OCI-LY1 (cell line): ENCODE results near the gene CLTC.

Source experiments
- H2AFZ ChIP-seq: fragments of 200-600 bp; sonication (generic), shearing (Covaris generic); 2 replicates; pipeline ENCODE4 v1.6.0; 2014; ENCODE audit warnings: antibody characterized with exemption, mild to moderate bottlenecking, low read length
- H3F3A ChIP-seq: fragments of 200-600 bp; sonication (generic), shearing (Covaris generic); 2 replicates; pipeline ENCODE4 v1.6.0; 2014; ENCODE audit warnings: mild to moderate bottlenecking, antibody characterized with exemption, low read length, moderate library complexity; ENCODE audit not compliant: insufficient read depth
- H3K27ac ChIP-seq: fragments of 200-600 bp; sonication (generic); 2 replicates; pipeline ENCODE4 v1.5.1; 2014; ENCODE audit warnings: low read length, mixed run types, mild to moderate bottlenecking, low read depth; ENCODE audit not compliant: poor library complexity, severe bottlenecking
- H3K27me3 ChIP-seq: fragments of 200-600 bp; sonication (generic); 2 replicates; pipeline ENCODE4 v1.6.0; 2014; ENCODE audit warnings: antibody characterized with exemption, mild to moderate bottlenecking, low read length, moderate library complexity; ENCODE audit not compliant: insufficient read depth
- H3K36me3 ChIP-seq: fragments of 200-600 bp; sonication (generic); 2 replicates; pipeline ENCODE4 v1.6.1; 2014; ENCODE audit warnings: mild to moderate bottlenecking, antibody characterized with exemption, low read length, moderate library complexity, mixed read lengths; ENCODE audit not compliant: insufficient read depth
- H3K4me1 ChIP-seq: fragments of 200-600 bp; sonication (generic); 2 replicates; pipeline ENCODE4 v1.5.1; 2014; ENCODE audit warnings: mild to moderate bottlenecking, low read length, moderate library complexity; ENCODE audit not compliant: insufficient read depth, severe bottlenecking
- H3K4me2 ChIP-seq: fragments of 200-600 bp; sonication (generic), shearing (Covaris generic); 2 replicates; pipeline ENCODE4 v1.6.1; 2014; ENCODE audit warnings: low read length
- H3K4me3 ChIP-seq: fragments of 200-600 bp; sonication (generic); 2 replicates; pipeline ENCODE4 v1.5.1; 2014; ENCODE audit warnings: low read length, low read depth, mild to moderate bottlenecking, mixed read lengths; ENCODE audit not compliant: poor library complexity, severe bottlenecking
- H3K79me2 ChIP-seq: fragments of 200-600 bp; shearing (Covaris generic); 2 replicates; pipeline ENCODE4 v1.6.1; 2016; ENCODE audit warnings: mixed run types, low read length, mixed read lengths; ENCODE audit not compliant: insufficient read depth
- H3K9ac ChIP-seq: fragments of 200-600 bp; sonication (generic), shearing (Covaris generic); 2 replicates; pipeline ENCODE4 v1.6.1; 2014; ENCODE audit warnings: mild to moderate bottlenecking, low read length, mixed read lengths
- H3K9me2 ChIP-seq: fragments of 200-600 bp; sonication (generic), shearing (Covaris generic); 2 replicates; pipeline ENCODE4 v1.6.1; 2014; ENCODE audit warnings: low read depth, mild to moderate bottlenecking, low read length, mixed read lengths
- H3K9me3 ChIP-seq: fragments of 200-600 bp; shearing (Covaris generic); 2 replicates; pipeline ENCODE4 v1.6.1; 2014; ENCODE audit warnings: low read length, mixed read lengths
- H4K20me1 ChIP-seq: fragments of 200-600 bp; sonication (generic), shearing (Covaris generic); 2 replicates; pipeline ENCODE4 v1.6.0; 2016; ENCODE audit warnings: mild to moderate bottlenecking, low read length; ENCODE audit not compliant: insufficient read depth
- EZH2 ChIP-seq: fragments of 200-600 bp; sonication (generic), shearing (Covaris generic); IDR thresholded peaks from 2 replicates; pipeline ENCODE4 v1.8.0; 2017; ENCODE audit warnings: borderline replicate concordance, mixed run types, mild to moderate bottlenecking, antibody characterized with exemption, low read length, moderate library complexity, mixed read lengths
- TF ChIP-seq, protein P1 (sequence below): fragments of 200-600 bp; sonication (generic), shearing (Covaris generic); IDR thresholded peaks from 2 replicates; pipeline ENCODE4 v1.5.1; 2017; ENCODE audit warnings: mild to moderate bottlenecking, antibody characterized with exemption, low read length, moderate library complexity, mixed read lengths

Gene CLTC

DNA sequence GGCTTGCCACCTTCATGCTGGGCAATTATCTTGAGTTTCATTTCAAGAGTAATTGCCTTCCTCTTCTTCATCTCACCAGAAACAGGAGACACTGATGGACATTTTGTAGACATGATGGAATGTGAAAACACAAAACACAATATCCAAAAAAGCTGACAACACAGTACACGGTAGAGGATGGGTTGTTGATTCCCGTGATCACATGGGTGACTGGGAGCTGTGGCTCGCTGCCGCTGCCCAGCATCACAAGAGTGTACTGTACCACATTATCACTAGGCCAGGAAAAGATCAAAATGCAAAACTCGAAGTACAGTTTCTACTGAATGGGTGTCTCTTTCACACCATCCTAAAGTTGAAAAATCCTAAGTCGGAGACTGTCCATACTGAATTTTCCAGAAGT, 80.1 kb downstream of the CLTC start:
- Histone ChIP-seq H4K20me1 (0 out of 2 replicates have a peak, but pooled peaks cover 6% of the 10 kb centered on the region), H3K79me2 (peaks cover 79% of the 10 kb centered on the region), H3K9me3 (no peaks in the 10 kb centered on the region), H3K27ac (no peak overlapping the region), H3F3A (no peaks in the 10 kb centered on the region), H3K9ac (no peak overlapping the region), H3K4me2 (no peak overlapping the region), H3K9me2 (no peaks in the 10 kb centered on the region), H3K4me1 (peaks cover 4% of the 10 kb centered on the region), H3K4me3 (no peak overlapping the region), H3K27me3 (no peaks in the 10 kb centered on the region), H2AFZ (no peak overlapping the region), H3K36me3 (peaks cover 90% of the 10 kb centered on the region)
- TF ChIP-seq EZH2: no peak
- TF ChIP-seq, protein P1, sequence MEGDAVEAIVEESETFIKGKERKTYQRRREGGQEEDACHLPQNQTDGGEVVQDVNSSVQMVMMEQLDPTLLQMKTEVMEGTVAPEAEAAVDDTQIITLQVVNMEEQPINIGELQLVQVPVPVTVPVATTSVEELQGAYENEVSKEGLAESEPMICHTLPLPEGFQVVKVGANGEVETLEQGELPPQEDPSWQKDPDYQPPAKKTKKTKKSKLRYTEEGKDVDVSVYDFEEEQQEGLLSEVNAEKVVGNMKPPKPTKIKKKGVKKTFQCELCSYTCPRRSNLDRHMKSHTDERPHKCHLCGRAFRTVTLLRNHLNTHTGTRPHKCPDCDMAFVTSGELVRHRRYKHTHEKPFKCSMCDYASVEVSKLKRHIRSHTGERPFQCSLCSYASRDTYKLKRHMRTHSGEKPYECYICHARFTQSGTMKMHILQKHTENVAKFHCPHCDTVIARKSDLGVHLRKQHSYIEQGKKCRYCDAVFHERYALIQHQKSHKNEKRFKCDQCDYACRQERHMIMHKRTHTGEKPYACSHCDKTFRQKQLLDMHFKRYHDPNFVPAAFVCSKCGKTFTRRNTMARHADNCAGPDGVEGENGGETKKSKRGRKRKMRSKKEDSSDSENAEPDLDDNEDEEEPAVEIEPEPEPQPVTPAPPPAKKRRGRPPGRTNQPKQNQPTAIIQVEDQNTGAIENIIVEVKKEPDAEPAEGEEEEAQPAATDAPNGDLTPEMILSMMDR: no peak

DNA sequence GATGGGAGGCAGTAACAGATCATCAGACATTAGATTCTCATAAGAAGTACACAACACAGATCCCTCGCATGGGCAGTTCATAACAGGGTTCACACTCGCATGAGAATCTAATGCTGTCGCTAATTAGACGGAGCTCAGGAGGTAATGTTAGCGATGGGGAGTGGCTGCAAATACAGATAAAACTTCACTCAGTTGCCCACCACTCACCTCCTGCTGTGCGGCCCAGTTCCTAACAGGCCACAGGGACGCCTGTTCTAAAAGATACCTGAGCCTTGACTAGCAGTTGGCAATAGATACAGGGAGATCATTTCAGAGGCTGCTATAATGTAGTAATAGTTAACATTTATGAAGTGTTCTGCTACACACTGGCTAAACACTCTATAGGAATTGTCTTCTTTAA, 82.6 kb downstream of the CLTC start:
- no peak overlapping the region for H3K27ac ChIP-seq
- H3K36me3 ChIP-seq: peaks cover 70% of the 10 kb centered on the region
- H4K20me1 ChIP-seq: 0 out of 2 replicates have a peak, but pooled peaks cover 6% of the 10 kb centered on the region

DNA sequence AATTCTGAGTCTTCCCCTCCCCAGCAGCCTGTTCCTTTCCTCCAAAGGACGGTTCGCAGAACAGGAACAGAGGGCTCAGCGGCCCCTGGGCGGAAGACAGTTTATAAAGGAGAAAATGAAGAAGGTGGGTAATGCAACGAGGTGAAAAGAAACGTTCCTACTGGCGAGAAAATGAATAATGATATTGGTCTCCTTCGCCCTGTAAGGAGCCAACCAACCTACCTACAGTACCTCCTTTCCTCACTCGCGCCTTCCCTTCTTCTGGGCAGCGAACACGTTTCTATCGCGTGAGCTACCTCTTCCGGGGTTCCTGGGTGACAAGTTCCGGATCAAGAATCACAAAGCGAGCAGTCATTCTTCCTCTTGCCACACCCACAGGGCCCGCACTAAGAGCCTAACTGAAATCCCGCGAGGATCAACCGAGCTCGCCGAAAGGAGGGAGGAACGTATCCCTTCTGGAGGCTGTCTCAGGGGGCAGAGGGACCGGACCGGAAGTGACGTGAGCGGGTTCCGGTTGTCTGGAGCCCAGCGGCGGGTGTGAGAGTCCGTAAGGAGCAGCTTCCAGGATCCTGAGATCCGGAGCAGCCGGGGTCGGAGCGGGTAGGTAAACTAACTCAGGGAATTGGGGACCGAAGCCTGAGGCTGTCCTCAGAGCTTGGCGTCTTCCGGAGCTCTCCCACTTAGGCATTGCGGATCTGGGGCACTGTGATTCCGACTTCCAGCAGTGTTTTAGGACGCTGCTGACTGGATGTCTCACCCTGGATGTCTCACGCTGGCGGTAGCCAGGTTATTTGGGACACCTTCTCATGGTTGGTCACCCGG, 87.7 kb downstream of the CLTC start, which contains the start of the genes PTRH2 and VMP1:
PTRH2 (minus strand) TSS at position 282 of the 822 bp plus-strand sequence. CDS start 9,452 bp downstream, outside the sequence.
VMP1 (plus strand) TSS at position 506 of the 822 bp plus-strand sequence. CDS start 23,793 bp downstream, outside the sequence.
- H3K79me2 ChIP-seq: peaks cover 86% of the 10 kb centered on the region

More for the DNA sequence above, 82.6 kb downstream of the CLTC start:
- Histone ChIP-seq H3K79me2 (peaks cover 85% of the 10 kb centered on the region), H3K9me2 (no peaks in the 10 kb centered on the region), H3K4me1 (peaks cover 21% of the 10 kb centered on the region), H3K4me2 (no peak overlapping the region), H3K4me3 (no peak overlapping the region), H3K9me3 (no peaks in the 10 kb centered on the region), H3K9ac (no peak overlapping the region), H3K27me3 (no peaks in the 10 kb centered on the region), H2AFZ (no peak overlapping the region), H3F3A (no peaks in the 10 kb centered on the region)
- TF ChIP-seq, protein P1: no peak
- TF ChIP-seq EZH2: no peak

More for the DNA sequence above, 87.7 kb downstream of the CLTC start, which contains the start of the genes PTRH2 and VMP1:
- Histone ChIP-seq H3F3A (no peaks in the 10 kb centered on the region), H3K4me3 (peak within 1 kb of the TSS; percentile 89), H3K9me2 (no peaks in the 10 kb centered on the region), H3K9ac (peak within 1 kb of the TSS; percentile 96), H3K36me3 (peaks cover 23% of the 10 kb centered on the region), H3K4me2 (peak within 1 kb of the TSS; percentile 92), H4K20me1 (0 out of 2 replicates have a peak, but pooled peaks cover 3% of the 10 kb centered on the region), H3K27me3 (no peaks in the 10 kb centered on the region), H3K9me3 (no peaks in the 10 kb centered on the region), H2AFZ (peak within 1 kb of the TSS; percentile 9; the same call in 1 of the 2 replicates), H3K4me1 (peaks cover 34% of the 10 kb centered on the region), H3K27ac (peak within 1 kb of the TSS; percentile 78)
- TF ChIP-seq, protein P1: no peak
- no peak for TF ChIP-seq EZH2
